Ovary (tissue), 9 donors: ENCODE results near the gene CCDC83. TPM values are rescaled to one million over a fixed set of nuclear protein-coding genes. Genes with fewer than 3 reads are reported as not detected.
A peak's percentile ranks its signal among the peaks of the same experiment; 100 is the strongest.

ENCODE experiments used
- DNase-seq, 5 donors: peaks; one replicate each; pipeline ENCODE4 v3.0.0-alpha.2; 2019 to 2020
- H3K27ac ChIP-seq, 2 donors: fragments of 200-600 bp; one replicate each; pipeline versions ENCODE4 v1.5.1 to v1.8.0; 2019 to 2022
- H3K27me3 ChIP-seq: fragments of 200-600 bp; one replicate; pipeline ENCODE4 v1.8.0; 2022
- H3K36me3 ChIP-seq: fragments of 200-600 bp; sonication (generic); one replicate; pipeline ENCODE4 v1.5.1; 2019
- H3K4me1 ChIP-seq: one replicate; pipeline ENCODE4 v1.8.1; 2013; ENCODE audit warnings: mild to moderate bottlenecking, moderate library complexity; ENCODE audit not compliant: insufficient read depth
- H3K4me3 ChIP-seq: fragments of 200-600 bp; sonication (generic); one replicate; pipeline ENCODE4 v1.5.1; 2017
- H3K9me3 ChIP-seq, 2 donors: fragments of 200-600 bp in 1 of 2; sonication (generic) in 1 of 2; one replicate each; pipeline versions ENCODE4 v1.5.1 to v1.8.1; 2013 to 2019; ENCODE audit warnings: mild to moderate bottlenecking in 1 of 2, moderate library complexity in 1 of 2
- CTCF ChIP-seq, 3 donors: fragments of 450-650 bp in 2 of 3; fragments of 200-600 bp in 1 of 3; IDR thresholded peaks; one replicate each; pipeline versions ENCODE4 v1.5.1 to v1.8.0; 2016 to 2022; ENCODE audit warnings: antibody characterized with exemption in 3 of 3, mild to moderate bottlenecking in 1 of 3
- EP300 ChIP-seq: sonication (generic); formaldehyde crosslinking; IDR thresholded peaks from one replicate; pipeline ENCODE4 v1.6.1; 2017; ENCODE audit warnings: antibody characterized with exemption
- POLR2A ChIP-seq: fragments of 450-650 bp; IDR thresholded peaks from one replicate; pipeline ENCODE4 v1.6.1; 2017; ENCODE audit warnings: antibody characterized with exemption, mild to moderate bottlenecking, moderate library complexity
- WGBS, 3 donors: extraction: QIAGEN DNeasy Blood & Tissue Kit in 1 of 3; methylation state at CpG; one replicate each; pipeline versions ENCODE4 v1.1.5 to v1.1.7; 2013 to 2017; 5-methylcytosine and 5-hydroxymethylcytosine counted together
- intact Hi-C, 4 donors: fragments of 100-400 bp; cut with DNase I; formaldehyde crosslinking; loops; one replicate each; pipeline versions ENCODE4 v1.11.0 to v1.15.1; 2022 to 2023
- polyA plus RNA-seq, 2 donors: library from polyadenylated mRNA; stranded (reverse); fragments of 200-250 nt in 1 of 2; fragments of 350-450 nt in 1 of 2; fragmentation: Illumina TruSeq in 1 of 2; extraction: RNeasy Lipid Tissue Mini Kit (QIAGEN cat#74804) in 1 of 2; gene quantifications; one replicate each; pipeline ENCODE4 v1.2.3, GENCODE V29; 2013 to 2014
- total RNA-seq, 7 donors: library from RNA; depleted of rRNA in 2 of 7; stranded (reverse); fragments of >200 nt in 2 of 7; fragmentation: NEBNext Ultra II Directional in 3 of 7; extraction: Animal tissue kit (Norgen Biotek cat#: 25700) in 3 of 7; gene quantifications; one replicate each; pipeline versions ENCODE4 v1.1.0 to v1.2.4, GENCODE V29; 2016 to 2023
- donor health status: DM: no; HTN: no; CAD: no; lungs with moderate emphysema.
- donor health status: DM: no; HTN: no; CAD: no.
- donor health status: Bipolar disorder and iron deficiency.
- donor health status: DM: yes; HTN: yes; CAD: no.
- donor health status: DM: no; HTN: no; CAD: no.
- donor health status: DM: yes; HTN: yes; CAD: no.

CCDC83 gene
- total and polyA plus RNA-seq, 9 donors = not detected

- intact Hi-C loops = no loop called here
- peaks cover 31% of the 10 kb centered on the region for H3K4me1 ChIP-seq
- H3K27me3 ChIP-seq = no peaks in the 10 kb centered on the region
- H3K4me3 ChIP-seq = no peak overlapping the region
- 4 to 9% (median 8%) methylated on average over 1 of the region's 1 CpG for WGBS, 3 donors
- H3K9me3 ChIP-seq = no peaks in the 10 kb centered on the region
- no peak for TF ChIP-seq EP300
- no peak for TF ChIP-seq CTCF (IDR thresholded peaks at IDR 0.05)
- TF ChIP-seq POLR2A = no peak
- DNase-seq = peak in 2 of 5 donors; percentile 45 to 52
- H3K36me3 ChIP-seq = no peaks in the 10 kb centered on the region
- peak overlapping the region; percentile 53 to 82 for H3K27ac ChIP-seq
These were observed 100.3 kb downstream of the CCDC83 start for GRCh38 chr11:85955531-85955930.

- Histone ChIP-seq H3K27ac (peak overlapping the region in 1 of 2 donors; percentile 31), H3K4me3 (no peak overlapping the region), H3K9me3 (no peaks in the 10 kb centered on the region), H3K4me1 (peaks cover 15% of the 10 kb centered on the region), H3K27me3 (no peaks in the 10 kb centered on the region), H3K36me3 (no peaks in the 10 kb centered on the region)
- TF ChIP-seq EP300 (no peak), POLR2A (no peak), CTCF (IDR thresholded peaks at IDR 0.05) (no peak)
- DNase-seq = no peak
- intact Hi-C loops = no loop called here
- 55 to 71% (median 61%) methylated on average over 3 of the region's 3 CpGs for WGBS, 3 donors
These were observed 105.5 kb downstream of the CCDC83 start for GRCh38 chr11:85960678-85961077.

GRCh38 chr11:85961130-85961529 is 105.9 kb downstream of the CCDC83 start:
- Histone ChIP-seq H3K4me1 (peaks cover 15% of the 10 kb centered on the region), H3K36me3 (no peaks in the 10 kb centered on the region), H3K4me3 (no peak overlapping the region), H3K9me3 (no peaks in the 10 kb centered on the region), H3K27me3 (no peaks in the 10 kb centered on the region), H3K27ac (no peak overlapping the region)
- no peak for TF ChIP-seq EP300
- no peak for TF ChIP-seq POLR2A
- no peak for TF ChIP-seq CTCF (IDR thresholded peaks at IDR 0.05)
- WGBS, 3 donors = 34 to 38% (median 35%) methylated on average over 6 of the region's 6 CpGs
- DNase-seq = no peak
- intact Hi-C loops = no loop called here

- H3K36me3 ChIP-seq = no peaks in the 10 kb centered on the region
- H3K4me1 ChIP-seq = peaks cover 13% of the 10 kb centered on the region
- no peak for TF ChIP-seq EP300
- no peak for TF ChIP-seq POLR2A
- no peak for TF ChIP-seq CTCF (IDR thresholded peaks at IDR 0.05)
- H3K4me3 ChIP-seq = no peak overlapping the region
- intact Hi-C loops = no loop called here
- 26 to 38% (median 32%) methylated on average over 5 of the region's 5 CpGs for WGBS, 3 donors
- no peaks in the 10 kb centered on the region for H3K9me3 ChIP-seq
- H3K27ac ChIP-seq = no peak overlapping the region
- no peak for DNase-seq
- no peaks in the 10 kb centered on the region for H3K27me3 ChIP-seq
These were observed 106.8 kb downstream of the CCDC83 start for GRCh38 chr11:85961930-85962363.

GRCh38 chr11:85965202-85965601 is 110.0 kb downstream of the CCDC83 start:
- WGBS, 3 donors = 80 to 86% (median 84%) methylated on average over 2 of the region's 2 CpGs
- H3K36me3 ChIP-seq = no peaks in the 10 kb centered on the region

More at GRCh38 chr11:85965202-85965601, 110.0 kb downstream of the CCDC83 start:
- no peaks in the 10 kb centered on the region for H3K27me3 ChIP-seq
- H3K4me1 ChIP-seq = peaks cover 17% of the 10 kb centered on the region
- no peak overlapping the region for H3K27ac ChIP-seq
- no peak overlapping the region for H3K4me3 ChIP-seq
- H3K9me3 ChIP-seq = no peaks in the 10 kb centered on the region
- TF ChIP-seq POLR2A (no peak), CTCF (IDR thresholded peaks at IDR 0.05) (no peak), EP300 (no peak)
- intact Hi-C loops = no loop called here
- DNase-seq = no peak
